GM18526 (cell line): Measurements from ENCODE around the gene C6orf47.

ENCODE experiments used
- POLR2A ChIP-seq: IDR thresholded peaks from 3 replicates; pipeline ENCODE4 v1.6.1; 2011; ENCODE audit not compliant: insufficient read length; ENCODE audit errors: extremely low read depth

C6orf47 gene

DNA sequence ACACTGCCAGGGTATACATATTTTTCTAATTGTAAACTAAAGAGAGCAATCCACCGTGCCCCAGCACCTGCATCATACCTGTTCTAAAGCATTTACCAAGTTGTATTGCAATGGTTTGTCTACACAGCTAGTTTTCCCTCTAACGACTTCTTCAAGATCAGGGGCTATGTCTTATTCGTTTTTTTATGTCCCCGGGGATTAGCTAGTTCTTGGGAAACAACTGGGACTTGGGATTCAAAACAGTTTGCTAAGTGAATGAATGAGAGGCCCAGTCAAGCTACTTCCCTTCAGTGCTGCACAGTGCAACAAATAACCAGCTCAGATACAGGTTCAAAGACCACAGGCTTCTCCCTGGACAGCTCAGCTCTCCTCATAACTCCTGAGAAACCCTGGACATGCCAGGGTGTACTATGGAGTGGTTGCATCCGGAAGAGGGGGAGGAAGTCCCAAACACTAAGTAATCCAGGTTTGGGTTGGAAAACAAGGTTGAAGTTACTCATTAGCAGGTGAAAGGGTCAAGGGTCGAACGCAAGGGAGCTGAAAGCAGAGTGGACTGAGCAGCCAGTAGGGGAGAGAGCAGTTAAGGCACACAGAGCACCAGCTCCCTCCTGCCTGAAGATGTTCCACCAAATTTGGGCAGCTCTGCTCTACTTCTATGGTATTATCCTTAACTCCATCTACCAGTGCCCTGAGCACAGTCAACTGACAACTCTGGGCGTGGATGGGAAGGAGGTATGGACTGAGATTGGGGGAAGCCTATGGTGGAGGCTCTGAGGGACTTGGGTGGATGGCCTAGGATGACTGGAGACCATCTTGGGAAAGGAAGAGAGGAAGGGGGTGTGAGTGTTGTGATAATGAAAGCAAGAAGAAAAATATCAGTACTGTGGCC lies 5.0 kb downstream of the C6orf47 start, which contains the start of gene APOM:
Gene APOM, plus strand, starts transcription at position 546 of the 889 bp plus-strand sequence. Its CDS starts 73 bp downstream, at position 619.
- TF ChIP-seq POLR2A: no peak

DNA sequence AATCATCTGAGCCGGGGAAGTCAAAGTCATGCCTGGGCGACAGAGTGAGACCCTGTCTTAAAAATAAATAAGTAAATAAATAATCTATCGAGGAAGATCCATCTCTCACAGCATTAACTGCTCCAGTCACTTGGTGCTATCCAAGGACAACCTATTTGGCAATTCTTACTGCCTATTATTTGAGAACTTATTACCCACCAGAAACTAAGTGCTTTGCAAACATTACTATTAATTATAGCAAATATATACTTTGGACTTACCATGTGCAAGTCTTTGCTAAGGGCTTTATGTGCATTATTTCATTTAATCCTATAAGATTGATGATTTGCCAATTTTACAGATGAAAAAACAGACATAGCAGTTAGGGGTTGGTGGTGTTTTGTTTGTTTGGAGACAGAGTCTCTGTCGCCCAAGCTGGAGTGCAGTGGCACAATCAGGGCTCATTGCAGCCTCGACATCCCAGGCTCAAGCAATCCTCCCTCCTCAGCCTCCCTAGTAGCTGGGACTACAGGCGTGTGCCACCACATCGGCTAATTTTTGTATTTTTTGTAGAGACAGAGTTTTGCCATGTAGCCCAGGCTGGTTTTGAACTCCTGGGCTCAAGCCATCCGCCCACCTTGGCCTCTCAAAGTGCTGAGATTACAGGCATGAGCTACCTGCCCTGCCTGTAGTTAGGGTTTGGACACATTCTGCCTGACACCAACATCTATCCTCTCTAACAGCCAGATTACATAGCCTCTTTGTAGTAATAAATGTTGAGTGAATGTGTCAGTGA lies 5.8 kb downstream of the C6orf47 start:
- no peak for TF ChIP-seq POLR2A

DNA sequence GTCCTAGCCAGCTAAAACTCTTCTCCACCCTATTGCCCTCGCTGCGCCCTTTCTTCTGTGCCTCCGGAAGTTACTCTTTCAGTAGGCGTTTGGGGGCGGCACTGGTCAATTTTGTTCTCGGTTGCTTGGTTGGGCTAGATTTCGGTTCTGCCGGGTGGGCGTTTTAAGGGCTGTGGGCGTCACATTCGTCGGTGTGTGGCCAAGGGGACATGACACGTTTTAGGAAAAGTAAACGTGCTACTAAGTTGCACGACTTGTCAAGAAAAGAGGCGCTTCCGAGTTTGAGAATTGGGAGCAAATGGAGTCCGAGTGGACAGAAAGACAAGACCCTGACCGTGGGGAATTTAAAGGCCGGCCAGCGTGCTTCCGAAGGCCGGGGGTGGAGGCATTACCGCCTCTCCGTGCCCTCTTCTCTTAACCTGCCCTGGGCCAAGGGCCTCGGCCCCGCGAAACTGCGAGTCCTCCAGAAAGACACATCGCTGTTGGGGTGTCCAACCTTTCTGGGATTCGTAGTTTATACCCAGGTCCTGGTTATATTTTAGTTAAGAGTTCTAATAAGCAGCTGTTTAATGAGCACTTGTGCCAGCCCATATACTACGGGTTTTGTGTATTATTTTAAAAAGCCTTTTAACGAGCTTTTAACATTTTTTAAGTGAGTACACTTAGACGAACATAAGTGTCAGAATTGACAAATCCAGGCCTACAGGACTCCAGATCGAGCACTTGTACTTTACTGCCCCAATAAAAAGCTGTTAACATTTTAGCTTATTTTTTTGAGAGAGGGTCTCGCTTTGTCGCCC lies 7.5 kb downstream of the C6orf47 start:
- TF ChIP-seq POLR2A: peak; percentile 19

- TF ChIP-seq POLR2A: no peak
Observed at GRCh38 chr6:31651602-31652191, 8.9 kb downstream of the C6orf47 start.

- no peak for TF ChIP-seq POLR2A
Observed at GRCh38 chr6:31645325-31645724, 15.3 kb downstream of the C6orf47 start.

DNA sequence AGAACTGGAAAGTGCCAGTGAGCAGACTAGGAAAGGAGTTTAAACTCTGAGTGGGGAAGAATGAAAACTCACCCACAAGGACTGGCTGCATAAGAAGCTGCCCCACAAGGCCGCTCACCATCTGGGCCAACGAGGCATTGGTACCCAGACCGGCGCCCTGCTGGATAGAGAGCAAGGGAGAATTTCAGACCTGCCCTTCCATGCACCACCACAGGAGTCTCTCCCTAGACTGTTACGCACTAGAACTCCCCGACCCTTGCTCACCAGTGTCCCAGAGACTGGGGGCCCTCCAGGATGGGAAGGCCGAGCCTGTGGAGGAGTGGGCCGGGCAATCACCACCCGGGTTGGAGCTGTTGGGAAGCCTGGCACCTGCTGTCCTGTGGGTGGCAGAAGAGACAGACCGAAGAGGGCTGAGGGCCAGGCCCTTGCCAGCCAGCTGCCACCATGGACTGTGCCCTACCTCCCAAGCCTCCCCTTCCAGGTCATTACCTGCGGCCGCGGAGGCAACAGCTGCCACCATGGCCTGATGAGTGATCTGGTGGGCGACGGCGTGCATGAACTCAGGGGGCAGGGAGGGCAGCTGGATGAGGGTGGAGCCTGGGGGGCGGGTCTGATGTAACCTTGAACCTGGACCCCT lies 16.6 kb downstream of the C6orf47 start:
- TF ChIP-seq POLR2A: no peak

DNA sequence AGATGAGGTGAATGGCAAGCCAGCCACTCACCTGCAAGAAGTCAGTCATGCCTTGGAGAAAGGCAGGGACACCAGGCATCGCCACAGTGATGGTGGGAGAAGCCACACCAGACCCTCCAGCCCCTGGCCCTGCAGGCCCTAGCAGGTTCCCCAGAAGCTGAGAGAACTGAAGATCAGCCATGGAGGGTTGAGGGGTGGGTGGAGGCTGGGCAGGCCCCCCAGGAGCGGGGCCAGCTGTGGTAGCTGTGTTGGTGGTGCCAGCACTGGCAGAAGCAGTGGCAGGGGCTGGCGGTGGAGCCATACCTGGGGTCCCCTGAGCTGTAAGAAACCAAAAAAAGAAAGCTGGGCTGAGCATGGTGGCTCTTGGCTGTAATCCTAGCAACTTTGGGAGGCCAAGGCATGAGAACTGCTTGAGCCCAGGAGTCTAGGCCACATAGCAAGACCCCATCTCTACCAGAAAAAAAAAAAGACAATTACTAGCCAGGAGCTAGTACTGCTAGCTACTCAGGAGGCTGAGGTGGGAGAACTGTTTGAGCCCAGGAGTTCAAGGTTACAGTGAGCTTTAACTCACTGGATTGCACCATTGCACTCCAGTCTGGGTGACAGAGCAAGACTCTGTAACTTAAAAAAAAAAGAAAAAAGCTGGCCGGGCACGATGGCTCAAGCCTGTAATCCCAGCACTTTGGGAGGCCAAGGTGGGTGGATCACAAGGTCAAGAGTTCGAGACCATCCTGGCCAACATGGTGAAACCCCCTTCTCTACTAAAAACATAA lies 17.6 kb downstream of the C6orf47 start:
- no peak for TF ChIP-seq POLR2A

DNA sequence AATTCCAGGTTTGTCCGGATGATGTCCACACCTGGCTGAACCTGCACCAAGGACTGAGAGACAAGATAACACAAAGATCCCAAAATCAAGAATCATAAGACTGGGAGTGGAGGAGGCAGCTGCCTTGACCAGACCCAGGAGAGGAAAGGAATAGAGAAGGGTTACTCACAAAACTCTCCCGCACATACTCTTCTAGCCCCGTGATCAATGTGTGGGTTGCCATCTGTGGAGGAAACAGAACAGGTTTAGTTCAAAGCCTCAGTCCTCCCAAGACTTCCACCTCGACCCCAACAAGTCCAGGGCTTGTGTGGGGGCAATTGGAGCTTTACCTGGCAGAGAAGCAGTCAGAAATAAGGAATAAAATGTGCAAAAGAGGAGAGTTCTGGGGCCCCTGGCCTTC lies 19.2 kb downstream of the C6orf47 start:
- TF ChIP-seq POLR2A: no peak

- no peak for TF ChIP-seq POLR2A
Observed at GRCh38 chr6:31640612-31641011, 20.0 kb downstream of the C6orf47 start.

- no peak for TF ChIP-seq POLR2A
Observed at GRCh38 chr6:31639449-31639861, 21.1 kb downstream of the C6orf47 start.

- no peak for TF ChIP-seq POLR2A
Observed at GRCh38 chr6:31639043-31639442, 21.5 kb downstream of the C6orf47 start.

- no peak for TF ChIP-seq POLR2A
Observed at GRCh38 chr6:31636698-31637596, 23.6 kb downstream of the C6orf47 start.
